Natural killer cell (primary cell): ENCODE results near the gene MEIS2. TPM values are rescaled to one million over a fixed set of nuclear protein-coding genes. Genes with fewer than 3 reads are reported as not detected.

Source experiments
- ATAC-seq, 3 donors: fragments of 150-1000 bp in 2 of 3; fragments of 200-7000 bp in 1 of 3; cut with Tn5 transposase; 1 replicate in 1 of 3; 2 replicates in 2 of 3; pipeline ENCODE4 v1.10.0; 2021; ENCODE audit warnings: mild to moderate bottlenecking in 2 of 3, moderate library complexity in 2 of 3
- DNase-seq, 2 donors: peaks; one replicate each; pipeline versions ENCODE4 v3.0.0 to v3.0.0-alpha.2; 2013 to 2021; ENCODE audit warnings: mixed read lengths in 1 of 2
- H3K27ac ChIP-seq: one replicate; pipeline ENCODE4 v1.5.1; 2013; ENCODE audit warnings: mild to moderate bottlenecking, low read length
- H3K27me3 ChIP-seq: one replicate; pipeline ENCODE4 v1.6.1; 2013; ENCODE audit warnings: low read length; ENCODE audit not compliant: control insufficient read depth, insufficient read depth
- H3K36me3 ChIP-seq: one replicate; pipeline ENCODE4 v1.6.1; 2013; ENCODE audit warnings: low read length; ENCODE audit not compliant: control insufficient read depth, insufficient read depth
- H3K4me1 ChIP-seq: one replicate; pipeline ENCODE4 v1.6.1; 2013; ENCODE audit warnings: low read length; ENCODE audit not compliant: control insufficient read depth, insufficient read depth
- H3K4me3 ChIP-seq: one replicate; pipeline ENCODE4 v1.5.1; 2013; ENCODE audit warnings: low read length
- H3K9me3 ChIP-seq: one replicate; pipeline ENCODE4 v1.6.1; 2013; ENCODE audit warnings: low read length; ENCODE audit not compliant: control insufficient read depth, insufficient read depth
- H3K27ac Mint-ChIP-seq, 2 donors: one replicate each; pipeline ENCODE4 v1.8.0; 2022; ENCODE audit warnings: mild to moderate bottlenecking in 2 of 2, mixed read lengths in 2 of 2, moderate library complexity in 1 of 2
- H3K27me3 Mint-ChIP-seq, 2 donors: one replicate each; pipeline ENCODE4 v1.8.0; 2022; ENCODE audit warnings: low read depth in 2 of 2, mixed read lengths in 2 of 2
- H3K36me3 Mint-ChIP-seq: one replicate; pipeline ENCODE4 v1.8.0; 2022; ENCODE audit warnings: mixed read lengths
- H3K4me1 Mint-ChIP-seq, 2 donors: one replicate each; pipeline ENCODE4 v1.8.0; 2022; ENCODE audit warnings: mixed read lengths in 2 of 2
- H3K4me3 Mint-ChIP-seq: one replicate; pipeline ENCODE4 v1.8.0; 2022; ENCODE audit warnings: mild to moderate bottlenecking, moderate library complexity, mixed read lengths
- H3K9me3 Mint-ChIP-seq, 2 donors: one replicate each; pipeline ENCODE4 v1.8.0; 2022; ENCODE audit warnings: mixed read lengths in 2 of 2
- WGBS: methylation state at CpG from one replicate; pipeline ENCODE4 v1.1.7; 2013; ENCODE audit warnings: missing lambda C conversion rate; ENCODE audit not compliant: insufficient coverage; 5-methylcytosine and 5-hydroxymethylcytosine counted together
- intact Hi-C: fragments of 100-400 bp; cut with micrococcal nuclease; formaldehyde crosslinking; loops from one replicate; pipeline ENCODE4 v1.14.2; 2022
- total RNA-seq, 4 donors: library from RNA; stranded (reverse); fragments of 120-200 nt in 1 of 4; gene quantifications; one replicate each; pipeline versions ENCODE4 v1.2.3 to v1.2.4, GENCODE V29; 2013 to 2022
- TF ChIP-seq, protein P1 (sequence below): fragments of 200-600 bp; IDR thresholded peaks from one replicate; pipeline ENCODE4 v1.8.0; 2022; ENCODE audit warnings: antibody characterized with exemption

Gene MEIS2
- total RNA-seq, 3 donors from 2014 or later (not counting 1 experiment from before 2014, with no cell fraction given): 0.35 TPM; not detected in 2

- 95% methylated on average over 1 of the region's 1 CpG for WGBS
- no peaks in the 10 kb centered on the region for H3K36me3 ChIP-seq
Observed at GRCh38 chr15:37122703-37123102, 22.4 kb upstream of the MEIS2 start.

DNA sequence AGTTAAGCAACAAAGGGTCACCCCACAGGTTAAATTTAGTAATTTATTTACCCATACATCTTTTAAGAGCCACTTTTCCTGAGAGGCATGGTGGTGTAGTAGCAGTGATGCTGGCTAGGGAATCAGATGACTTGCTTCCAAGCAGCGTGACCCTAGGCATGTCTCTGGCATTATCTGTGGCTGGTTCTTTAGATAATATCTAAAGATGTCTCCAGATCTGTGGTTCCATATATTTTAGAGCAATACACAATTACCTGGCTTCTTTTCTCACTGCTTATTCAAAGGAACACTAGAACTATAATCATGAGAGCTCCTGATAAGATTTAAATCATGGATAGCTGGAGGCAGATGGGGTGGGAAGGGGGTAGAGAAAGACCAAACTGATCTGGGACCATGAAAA lies 21.1 kb upstream of the MEIS2 start:
- TF ChIP-seq, protein P1, sequence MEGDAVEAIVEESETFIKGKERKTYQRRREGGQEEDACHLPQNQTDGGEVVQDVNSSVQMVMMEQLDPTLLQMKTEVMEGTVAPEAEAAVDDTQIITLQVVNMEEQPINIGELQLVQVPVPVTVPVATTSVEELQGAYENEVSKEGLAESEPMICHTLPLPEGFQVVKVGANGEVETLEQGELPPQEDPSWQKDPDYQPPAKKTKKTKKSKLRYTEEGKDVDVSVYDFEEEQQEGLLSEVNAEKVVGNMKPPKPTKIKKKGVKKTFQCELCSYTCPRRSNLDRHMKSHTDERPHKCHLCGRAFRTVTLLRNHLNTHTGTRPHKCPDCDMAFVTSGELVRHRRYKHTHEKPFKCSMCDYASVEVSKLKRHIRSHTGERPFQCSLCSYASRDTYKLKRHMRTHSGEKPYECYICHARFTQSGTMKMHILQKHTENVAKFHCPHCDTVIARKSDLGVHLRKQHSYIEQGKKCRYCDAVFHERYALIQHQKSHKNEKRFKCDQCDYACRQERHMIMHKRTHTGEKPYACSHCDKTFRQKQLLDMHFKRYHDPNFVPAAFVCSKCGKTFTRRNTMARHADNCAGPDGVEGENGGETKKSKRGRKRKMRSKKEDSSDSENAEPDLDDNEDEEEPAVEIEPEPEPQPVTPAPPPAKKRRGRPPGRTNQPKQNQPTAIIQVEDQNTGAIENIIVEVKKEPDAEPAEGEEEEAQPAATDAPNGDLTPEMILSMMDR: no peak
- H3K4me1 ChIP-seq: no peaks in the 10 kb centered on the region
- H3K27ac Mint-ChIP-seq: no peak overlapping the region
- no peak overlapping the region for H3K4me3 Mint-ChIP-seq
- H3K36me3 Mint-ChIP-seq: no peaks in the 10 kb centered on the region
- DNase-seq (no peak), ATAC-seq (no peak)
- no peaks in the 10 kb centered on the region for H3K36me3 ChIP-seq
- no peak overlapping the region for H3K27ac ChIP-seq
- no peaks in the 10 kb centered on the region for H3K27me3 ChIP-seq
- peaks cover 0 to 2% of the 10 kb centered on the region in 2 donors for H3K9me3 Mint-ChIP-seq
- WGBS: 91% methylated on average over 1 of the region's 1 CpG
- H3K9me3 ChIP-seq: peaks cover 3% of the 10 kb centered on the region
- peaks cover 0 to 3% of the 10 kb centered on the region in 2 donors for H3K27me3 Mint-ChIP-seq
- intact Hi-C loops: no loop called here
- H3K4me1 Mint-ChIP-seq: no peaks in the 10 kb centered on the region
- no peak overlapping the region for H3K4me3 ChIP-seq

More at GRCh38 chr15:37122703-37123102, 22.4 kb upstream of the MEIS2 start:
- H3K27me3 Mint-ChIP-seq: no peaks in the 10 kb centered on the region
- intact Hi-C loops: no loop called here
- no peak overlapping the region for H3K27ac ChIP-seq
- no peak for DNase-seq
- peaks cover 3% of the 10 kb centered on the region for H3K9me3 ChIP-seq
- H3K4me3 Mint-ChIP-seq: no peak overlapping the region
- H3K4me1 Mint-ChIP-seq: no peaks in the 10 kb centered on the region
- H3K4me3 ChIP-seq: no peak overlapping the region
- no peaks in the 10 kb centered on the region for H3K27me3 ChIP-seq
- no peak for ATAC-seq
- no peaks in the 10 kb centered on the region for H3K9me3 Mint-ChIP-seq
- no peaks in the 10 kb centered on the region for H3K36me3 Mint-ChIP-seq
- TF ChIP-seq, protein P1: no peak
- H3K27ac Mint-ChIP-seq: no peak overlapping the region
- no peaks in the 10 kb centered on the region for H3K4me1 ChIP-seq

DNA sequence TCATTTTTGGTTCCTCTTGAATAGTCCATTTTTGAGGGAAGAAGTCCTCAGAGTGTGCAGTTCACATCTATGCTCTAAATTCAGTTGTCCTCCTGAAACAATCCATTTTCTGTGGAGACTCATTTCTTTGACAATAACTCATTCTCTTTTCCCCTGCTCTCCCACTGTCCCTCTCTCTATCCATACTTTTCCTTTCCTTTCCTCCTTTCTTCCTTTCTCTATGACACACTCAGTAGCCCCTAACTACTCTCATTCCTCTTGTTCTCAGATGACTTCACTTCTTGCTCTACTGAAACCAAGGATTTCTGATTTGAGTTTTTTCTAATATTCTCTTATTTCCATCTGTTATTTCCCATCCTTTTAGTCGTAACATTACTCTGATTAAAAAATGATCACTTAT lies 16.7 kb upstream of the MEIS2 start:
- TF ChIP-seq, protein P1: no peak
- no peak overlapping the region for H3K4me3 ChIP-seq
- DNase-seq (no peak), ATAC-seq (no peak)
- peaks cover 3 to 4% of the 10 kb centered on the region in 2 donors for H3K9me3 Mint-ChIP-seq
- peaks cover under 1% of the 10 kb centered on the region for H3K36me3 Mint-ChIP-seq
- no peak overlapping the region for H3K4me3 Mint-ChIP-seq
- H3K9me3 ChIP-seq: peaks cover 3% of the 10 kb centered on the region
- H3K27ac ChIP-seq: no peak overlapping the region
- peaks cover 8 to 10% of the 10 kb centered on the region in 2 donors for H3K27me3 Mint-ChIP-seq
- H3K27me3 ChIP-seq: peaks cover 4% of the 10 kb centered on the region
- H3K36me3 ChIP-seq: no peaks in the 10 kb centered on the region
- no peak overlapping the region for H3K27ac Mint-ChIP-seq
- no peaks in the 10 kb centered on the region for H3K4me1 Mint-ChIP-seq
- WGBS: no CpG with 5 or more reads among the region's 1 CpG
- intact Hi-C loops: no loop called here
- no peaks in the 10 kb centered on the region for H3K4me1 ChIP-seq

- H3K4me3 Mint-ChIP-seq: no peak overlapping the region
- peaks cover 23 to 24% of the 10 kb centered on the region in 2 donors for H3K27me3 Mint-ChIP-seq
- no peak for DNase-seq
- no peaks in the 10 kb centered on the region for H3K4me1 ChIP-seq
- H3K27ac Mint-ChIP-seq: no peak overlapping the region
- peaks cover 16% of the 10 kb centered on the region for H3K27me3 ChIP-seq
- peaks cover 3% of the 10 kb centered on the region for H3K9me3 ChIP-seq
- no peak overlapping the region for H3K4me3 ChIP-seq
- intact Hi-C loops: no loop called here
- H3K4me1 Mint-ChIP-seq: no peaks in the 10 kb centered on the region
- H3K36me3 ChIP-seq: no peaks in the 10 kb centered on the region
- TF ChIP-seq, protein P1: no peak
- 80% methylated on average over 1 of the region's 3 CpGs for WGBS
- no peak for ATAC-seq
- H3K9me3 Mint-ChIP-seq: peaks cover 3 to 4% of the 10 kb centered on the region in 2 donors
- no peak overlapping the region for H3K27ac ChIP-seq
- peaks cover 9% of the 10 kb centered on the region for H3K36me3 Mint-ChIP-seq
Observed at GRCh38 chr15:37115538-37115937, 15.2 kb upstream of the MEIS2 start.
